MM.1S (cell line): ENCODE measurements around the gene C16orf78.

Experiments used
- DNase-seq: peaks from one replicate; pipeline ENCODE4 v3.0.0-alpha.2; 2015
- H2AFZ ChIP-seq: fragments of 300-600 bp; sonication (generic); 2 replicates; pipeline ENCODE4 v1.6.0; 2016; ENCODE audit warnings: antibody characterized with exemption, low read length
- H3F3A ChIP-seq: fragments of 300-600 bp; sonication (generic); 2 replicates; pipeline ENCODE4 v1.6.1; 2016; ENCODE audit warnings: mild to moderate bottlenecking, antibody characterized with exemption, low read length, moderate library complexity, mixed read lengths; ENCODE audit not compliant: insufficient read depth
- H3K27ac ChIP-seq: fragments of 300-600 bp; sonication (generic); 2 replicates; pipeline ENCODE4 v1.5.1; 2016; ENCODE audit warnings: mild to moderate bottlenecking, low read length
- H3K27me3 ChIP-seq: fragments of 300-600 bp; sonication (generic); replicated peaks from 2 replicates; pipeline ENCODE4 v1.6.0; 2016; ENCODE audit warnings: low read length; ENCODE audit not compliant: insufficient read depth
- H3K36me3 ChIP-seq: fragments of 300-600 bp; sonication (generic); replicated peaks from 2 replicates; pipeline ENCODE4 v1.6.1; 2016; ENCODE audit warnings: mild to moderate bottlenecking, low read length, mixed read lengths; ENCODE audit not compliant: insufficient read depth
- H3K4me1 ChIP-seq: fragments of 300-600 bp; sonication (generic); 2 replicates; pipeline ENCODE4 v1.6.1; 2016; ENCODE audit warnings: low read length, mixed read lengths
- H3K4me2 ChIP-seq: fragments of 300-600 bp; sonication (generic); 2 replicates; pipeline ENCODE4 v1.6.0; 2016; ENCODE audit warnings: low read depth, low read length
- H3K4me3 ChIP-seq: fragments of 300-600 bp; sonication (generic); 2 replicates; pipeline ENCODE4 v1.5.1; 2016; ENCODE audit warnings: low read length, mixed read lengths
- H3K79me2 ChIP-seq: fragments of 300-600 bp; sonication (generic); 2 replicates; pipeline ENCODE4 v1.6.1; 2016; ENCODE audit warnings: mixed run types, low read length, mixed read lengths
- H3K9ac ChIP-seq: fragments of 300-600 bp; sonication (generic); 2 replicates; pipeline ENCODE4 v1.6.1; 2016; ENCODE audit warnings: low read length, mixed read lengths
- H3K9me2 ChIP-seq: fragments of 300-600 bp; sonication (generic); replicated peaks from 2 replicates; pipeline ENCODE4 v1.6.1; 2016; ENCODE audit warnings: mild to moderate bottlenecking, low read length, mixed read lengths; ENCODE audit not compliant: insufficient read depth
- H3K9me3 ChIP-seq: fragments of 300-600 bp; sonication (generic); replicated peaks from 2 replicates; pipeline ENCODE4 v1.6.1; 2016; ENCODE audit warnings: mild to moderate bottlenecking, low read length, mixed read lengths; ENCODE audit not compliant: insufficient read depth
- H4K20me1 ChIP-seq: fragments of 300-600 bp; sonication (generic); 2 replicates; pipeline ENCODE4 v1.6.1; 2016; ENCODE audit warnings: mild to moderate bottlenecking, low read length, moderate library complexity, mixed read lengths; ENCODE audit not compliant: insufficient read depth
- EZH2 ChIP-seq: fragments of 300-600 bp; sonication (generic); optimal IDR thresholded peaks from 2 replicates; pipeline ENCODE3; 2017; ENCODE audit warnings: low read depth, mild to moderate bottlenecking, antibody characterized with exemption, low read length, mixed read lengths
- EZH2phosphoT487 ChIP-seq: fragments of 300-600 bp; sonication (generic); IDR thresholded peaks from 2 replicates; pipeline ENCODE4 v1.6.1; 2018; ENCODE audit warnings: antibody characterized with exemption, low read length
- TF ChIP-seq, protein P1 (sequence below): fragments of 300-600 bp; sonication (generic); IDR thresholded peaks from 2 replicates; pipeline ENCODE4 v1.5.1; 2016; ENCODE audit warnings: antibody characterized with exemption, low read length, mixed read lengths

The C16orf78 gene

DNA sequence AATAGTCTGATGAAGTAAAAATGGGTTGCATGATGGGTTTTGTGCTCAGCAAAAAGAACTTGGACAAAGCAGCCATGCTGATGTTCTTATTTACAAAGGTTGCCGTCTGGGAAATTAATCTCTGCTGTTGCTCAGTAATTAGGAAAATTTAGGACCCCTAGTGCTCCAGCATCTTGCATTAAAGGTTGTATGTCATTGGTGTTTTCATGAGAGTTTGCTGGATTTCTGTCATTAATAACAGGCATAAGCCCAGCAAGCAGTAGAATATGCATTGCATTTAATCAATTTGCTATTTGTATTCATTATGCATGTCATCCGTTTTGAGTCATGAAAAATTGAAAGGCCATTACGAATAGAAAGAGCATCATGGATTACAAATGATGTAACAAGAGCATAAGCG, 45.3 kb upstream of the C16orf78 start:
- Histone ChIP-seq H3K9me3 (no peaks in the 10 kb centered on the region), H3K9me2 (no peaks in the 10 kb centered on the region), H3K36me3 (no peaks in the 10 kb centered on the region), H3K27ac (no peak overlapping the region), H3K4me2 (no peak overlapping the region), H3K4me1 (no peaks in the 10 kb centered on the region), H3K4me3 (no peak overlapping the region), H3K9ac (no peak overlapping the region), H2AFZ (no peak overlapping the region), H3K79me2 (no peaks in the 10 kb centered on the region), H4K20me1 (no peaks in the 10 kb centered on the region), H3F3A (no peaks in the 10 kb centered on the region), H3K27me3 (no peaks in the 10 kb centered on the region)
- no peak for DNase-seq
- TF ChIP-seq EZH2: no peak
- TF ChIP-seq, protein P1, sequence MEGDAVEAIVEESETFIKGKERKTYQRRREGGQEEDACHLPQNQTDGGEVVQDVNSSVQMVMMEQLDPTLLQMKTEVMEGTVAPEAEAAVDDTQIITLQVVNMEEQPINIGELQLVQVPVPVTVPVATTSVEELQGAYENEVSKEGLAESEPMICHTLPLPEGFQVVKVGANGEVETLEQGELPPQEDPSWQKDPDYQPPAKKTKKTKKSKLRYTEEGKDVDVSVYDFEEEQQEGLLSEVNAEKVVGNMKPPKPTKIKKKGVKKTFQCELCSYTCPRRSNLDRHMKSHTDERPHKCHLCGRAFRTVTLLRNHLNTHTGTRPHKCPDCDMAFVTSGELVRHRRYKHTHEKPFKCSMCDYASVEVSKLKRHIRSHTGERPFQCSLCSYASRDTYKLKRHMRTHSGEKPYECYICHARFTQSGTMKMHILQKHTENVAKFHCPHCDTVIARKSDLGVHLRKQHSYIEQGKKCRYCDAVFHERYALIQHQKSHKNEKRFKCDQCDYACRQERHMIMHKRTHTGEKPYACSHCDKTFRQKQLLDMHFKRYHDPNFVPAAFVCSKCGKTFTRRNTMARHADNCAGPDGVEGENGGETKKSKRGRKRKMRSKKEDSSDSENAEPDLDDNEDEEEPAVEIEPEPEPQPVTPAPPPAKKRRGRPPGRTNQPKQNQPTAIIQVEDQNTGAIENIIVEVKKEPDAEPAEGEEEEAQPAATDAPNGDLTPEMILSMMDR: no peak
- no peak for TF ChIP-seq EZH2phosphoT487

DNA sequence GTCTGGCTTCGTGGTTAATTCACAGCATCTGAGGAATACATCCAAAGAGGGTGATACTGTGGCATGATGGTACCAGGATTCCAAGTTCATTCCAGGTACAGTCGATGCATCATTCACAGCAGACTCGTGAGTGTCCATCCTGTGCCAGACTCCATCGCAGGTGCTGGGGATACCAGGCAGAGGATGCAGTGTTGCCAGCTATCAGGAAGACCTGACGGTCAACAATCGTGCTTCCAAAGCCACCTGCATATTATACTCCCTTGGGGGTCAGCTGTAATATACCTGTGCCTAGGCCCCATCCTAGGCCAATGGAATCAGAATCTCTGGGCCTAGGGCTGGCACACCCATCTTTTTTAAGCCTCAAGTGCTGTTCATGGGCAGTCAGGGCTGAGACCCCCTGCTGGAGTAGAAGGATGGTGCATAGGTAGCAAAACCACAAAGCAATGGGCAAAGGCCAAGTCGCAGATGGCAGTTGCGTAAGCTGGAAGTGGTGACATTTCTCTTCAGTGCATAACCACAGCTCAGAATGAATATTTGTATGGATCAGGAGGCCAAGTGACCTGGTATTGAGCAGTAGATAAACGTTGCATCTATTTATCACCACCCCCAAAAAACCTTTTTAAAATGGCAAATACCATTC, 42.9 kb upstream of the C16orf78 start:
- Histone ChIP-seq H3K9me3 (no peaks in the 10 kb centered on the region), H3K27me3 (no peaks in the 10 kb centered on the region), H3K4me1 (no peaks in the 10 kb centered on the region), H3K4me3 (no peak overlapping the region), H3F3A (no peaks in the 10 kb centered on the region), H3K9me2 (no peaks in the 10 kb centered on the region), H3K27ac (no peak overlapping the region), H2AFZ (no peak overlapping the region), H4K20me1 (no peaks in the 10 kb centered on the region; the same call in 1 of the 2 replicates), H3K9ac (no peak overlapping the region), H3K79me2 (no peaks in the 10 kb centered on the region), H3K4me2 (no peak overlapping the region), H3K36me3 (no peaks in the 10 kb centered on the region)
- no peak for DNase-seq
- TF ChIP-seq, protein P1: no peak
- no peak for TF ChIP-seq EZH2phosphoT487
- TF ChIP-seq EZH2: no peak

DNA sequence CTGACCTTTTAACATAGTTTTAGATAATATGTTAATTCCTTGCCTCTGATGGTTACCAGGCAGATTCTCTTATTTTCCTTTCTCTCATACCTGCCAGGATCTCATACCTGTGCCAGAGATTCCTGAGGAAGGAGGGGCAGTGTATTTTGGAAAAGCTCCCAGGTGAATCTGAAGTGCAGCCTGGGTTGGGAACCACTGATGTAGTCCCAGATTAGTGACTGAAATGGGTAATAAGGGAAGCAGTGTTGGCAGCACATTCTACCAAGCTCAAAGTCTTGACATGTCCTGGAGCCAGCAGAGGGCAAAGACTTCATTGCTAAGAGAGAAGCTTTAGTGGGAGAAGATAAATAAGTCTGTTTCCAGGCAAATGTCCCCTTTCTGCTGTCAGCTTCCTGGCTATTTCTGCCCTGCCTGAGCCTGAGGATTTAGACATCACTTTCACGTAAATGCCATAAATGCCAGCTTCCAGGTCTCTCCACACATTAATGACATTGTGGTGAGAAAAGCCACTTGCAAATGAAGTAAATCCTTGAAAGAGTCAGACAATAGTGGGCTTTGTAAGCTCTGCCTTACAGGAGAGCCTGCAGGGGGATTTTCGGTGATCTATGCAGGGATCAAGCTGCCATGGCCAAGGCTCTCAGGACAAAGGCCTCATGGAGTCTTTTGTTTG, 40.9 kb upstream of the C16orf78 start:
- no peaks in the 10 kb centered on the region for H3F3A ChIP-seq
- DNase-seq: no peak
- no peak overlapping the region for H3K4me2 ChIP-seq
- H3K4me1 ChIP-seq: no peaks in the 10 kb centered on the region
- H3K27ac ChIP-seq: no peak overlapping the region
- H3K9ac ChIP-seq: no peak overlapping the region
- H2AFZ ChIP-seq: no peak overlapping the region
- no peaks in the 10 kb centered on the region; the same call in 1 of the 2 replicates for H4K20me1 ChIP-seq
- no peaks in the 10 kb centered on the region for H3K36me3 ChIP-seq
- H3K4me3 ChIP-seq: no peak overlapping the region
- no peaks in the 10 kb centered on the region for H3K79me2 ChIP-seq
- TF ChIP-seq, protein P1: no peak
- no peak for TF ChIP-seq EZH2
- no peak for TF ChIP-seq EZH2phosphoT487
- no peaks in the 10 kb centered on the region for H3K27me3 ChIP-seq
- H3K9me2 ChIP-seq: no peaks in the 10 kb centered on the region
- H3K9me3 ChIP-seq: no peaks in the 10 kb centered on the region
